BE2C (cell line): Measurements from ENCODE around the gene MYO15B.

Source experiments
- DNase-seq: peaks from one replicate; pipeline ENCODE4 v3.0.0-alpha.2; 2020
- H3K27me3 ChIP-seq: fragments of 250-450 bp; sonication (Bioruptor Pico); 2 replicates; pipeline ENCODE4 v1.5.1; 2020; ENCODE audit warnings: mild to moderate bottlenecking
- H3K36me3 ChIP-seq: fragments of 250-450 bp; sonication (Bioruptor Pico); 2 replicates; pipeline ENCODE4 v1.5.1; 2020; ENCODE audit warnings: mild to moderate bottlenecking
- H3K4me1 ChIP-seq: fragments of 250-450 bp; sonication (Bioruptor Pico); 2 replicates; pipeline ENCODE4 v1.5.1; 2020
- H3K4me3 ChIP-seq: 2 replicates; pipeline ENCODE4 v1.5.1; 2011; ENCODE audit warnings: low read depth, low read length
- H3K9me3 ChIP-seq: fragments of 250-450 bp; sonication (Bioruptor Pico); 2 replicates; pipeline ENCODE4 v1.5.1; 2020
- CTCF ChIP-seq: IDR thresholded peaks from 2 replicates; pipeline ENCODE4 v1.5.1; 2012; ENCODE audit warnings: mild to moderate bottlenecking, low read depth, low read length

MYO15B gene

GRCh38 chr17:75652341-75652740 is 64.7 kb downstream of the MYO15B start:
- peaks cover 5% of the 10 kb centered on the region for H3K36me3 ChIP-seq
- no peak overlapping the region for H3K4me3 ChIP-seq
- no peaks in the 10 kb centered on the region for H3K27me3 ChIP-seq
- TF ChIP-seq CTCF: no peak
- H3K4me1 ChIP-seq: no peaks in the 10 kb centered on the region
- H3K9me3 ChIP-seq: no peaks in the 10 kb centered on the region
- DNase-seq: no peak

- H3K4me3 ChIP-seq: no peak overlapping the region
- peaks cover 5% of the 10 kb centered on the region for H3K36me3 ChIP-seq
- no peaks in the 10 kb centered on the region for H3K27me3 ChIP-seq
- H3K4me1 ChIP-seq: no peaks in the 10 kb centered on the region
- H3K9me3 ChIP-seq: no peaks in the 10 kb centered on the region
- peak; percentile 66 for DNase-seq
- TF ChIP-seq CTCF: peak; percentile 93
Observed at GRCh38 chr17:75652934-75653549, 65.4 kb downstream of the MYO15B start.

GRCh38 chr17:75654176-75654575 is 66.6 kb downstream of the MYO15B start:
- Histone ChIP-seq H3K27me3 (no peaks in the 10 kb centered on the region), H3K4me1 (no peaks in the 10 kb centered on the region), H3K4me3 (no peak overlapping the region), H3K9me3 (no peaks in the 10 kb centered on the region), H3K36me3 (peaks cover 5% of the 10 kb centered on the region)
- peak; percentile 37 for TF ChIP-seq CTCF
- DNase-seq: no peak

- no peak overlapping the region for H3K4me3 ChIP-seq
- no peak for TF ChIP-seq CTCF
- H3K36me3 ChIP-seq: no peaks in the 10 kb centered on the region; the same call in 1 of the 2 replicates
- no peaks in the 10 kb centered on the region for H3K27me3 ChIP-seq
- H3K9me3 ChIP-seq: no peaks in the 10 kb centered on the region
- no peak for DNase-seq
- H3K4me1 ChIP-seq: no peaks in the 10 kb centered on the region
Observed at GRCh38 chr17:75658237-75658636, 70.6 kb downstream of the MYO15B start.

GRCh38 chr17:75661531-75661930 is 73.9 kb downstream of the MYO15B start:
- Histone ChIP-seq H3K4me1 (no peaks in the 10 kb centered on the region), H3K27me3 (no peaks in the 10 kb centered on the region), H3K36me3 (no peaks in the 10 kb centered on the region; the same call in 1 of the 2 replicates), H3K4me3 (no peak overlapping the region), H3K9me3 (no peaks in the 10 kb centered on the region)
- no peak for TF ChIP-seq CTCF
- no peak for DNase-seq

GRCh38 chr17:75662511-75662910 is 74.9 kb downstream of the MYO15B start:
- H3K9me3 ChIP-seq: no peaks in the 10 kb centered on the region
- TF ChIP-seq CTCF: no peak
- no peaks in the 10 kb centered on the region; the same call in 1 of the 2 replicates for H3K36me3 ChIP-seq
- no peak for DNase-seq
- H3K4me1 ChIP-seq: no peaks in the 10 kb centered on the region
- H3K4me3 ChIP-seq: no peak overlapping the region
- H3K27me3 ChIP-seq: no peaks in the 10 kb centered on the region
